GM21737 (cell line): ENCODE data around the gene HMBS.

Source experiments
- ATAC-seq: cut with Tn5 transposase; IDR thresholded peaks from one replicate; pipeline ENCODE4 v1.9.1; 2021; ENCODE audit warnings: mild to moderate bottlenecking, moderate library complexity; ENCODE audit not compliant: unreplicated experiment

Gene HMBS

DNA sequence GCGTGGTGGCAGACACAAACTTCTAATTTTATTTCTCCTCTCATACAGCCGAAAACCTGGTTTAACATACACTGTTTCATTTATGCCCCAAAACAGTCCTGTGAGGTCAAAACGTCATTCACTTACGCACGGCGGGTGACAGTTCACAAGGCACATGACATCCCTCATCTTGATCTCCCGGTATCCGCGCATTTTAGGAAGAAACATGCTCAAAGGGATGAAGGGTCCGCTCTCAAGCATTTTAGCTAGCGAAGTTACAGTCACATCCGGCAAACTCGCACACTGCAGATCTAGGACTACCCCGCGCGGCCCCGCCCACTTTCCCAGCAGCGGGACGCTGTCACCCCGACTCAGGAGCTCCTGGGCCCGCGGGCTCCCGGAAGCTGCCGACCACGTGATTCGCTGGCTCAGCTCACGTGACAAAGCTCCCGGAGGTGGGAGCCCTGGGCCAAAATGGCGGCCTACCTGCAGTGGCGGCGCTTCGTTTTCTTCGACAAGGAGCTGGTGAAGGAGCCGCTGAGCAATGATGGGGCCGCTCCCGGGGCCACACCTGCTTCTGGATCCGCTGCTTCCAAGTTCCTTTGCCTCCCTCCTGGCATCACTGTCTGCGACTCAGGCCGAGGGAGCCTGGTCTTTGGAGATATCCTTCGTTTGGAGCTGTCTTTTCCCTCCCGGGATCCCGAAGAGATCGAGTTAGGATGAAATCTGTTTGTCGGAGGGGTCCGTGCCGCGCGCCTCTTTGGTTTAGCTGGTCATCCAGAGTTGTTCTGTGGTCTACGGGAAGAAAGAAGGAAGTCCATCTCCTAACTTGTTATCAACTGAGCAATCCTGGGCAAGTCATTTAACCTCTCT is 17.1 kb upstream of the HMBS start, which contains the start of gene VPS11:
Gene VPS11 (plus strand): TSS at position 448 of the 852 bp plus-strand sequence. CDS start 6 bp downstream, at position 454.
- ATAC-seq = peak; percentile 89

DNA sequence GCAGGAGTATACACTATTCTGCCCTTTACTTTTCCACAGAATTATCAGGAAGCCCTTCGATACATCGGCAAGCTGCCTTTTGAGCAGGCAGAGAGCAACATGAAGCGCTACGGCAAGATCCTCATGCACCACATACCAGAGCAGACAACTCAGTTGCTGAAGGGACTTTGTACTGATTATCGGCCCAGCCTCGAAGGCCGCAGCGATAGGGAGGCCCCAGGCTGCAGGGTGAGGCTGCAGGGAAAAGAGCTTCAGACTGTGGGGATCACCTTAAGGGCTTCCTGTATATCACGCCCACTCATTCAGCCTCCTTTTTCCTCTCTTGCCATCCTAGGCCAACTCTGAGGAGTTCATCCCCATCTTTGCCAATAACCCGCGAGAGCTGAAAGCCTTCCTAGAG is 6.8 kb upstream of the HMBS start:
- ATAC-seq = no peak

DNA sequence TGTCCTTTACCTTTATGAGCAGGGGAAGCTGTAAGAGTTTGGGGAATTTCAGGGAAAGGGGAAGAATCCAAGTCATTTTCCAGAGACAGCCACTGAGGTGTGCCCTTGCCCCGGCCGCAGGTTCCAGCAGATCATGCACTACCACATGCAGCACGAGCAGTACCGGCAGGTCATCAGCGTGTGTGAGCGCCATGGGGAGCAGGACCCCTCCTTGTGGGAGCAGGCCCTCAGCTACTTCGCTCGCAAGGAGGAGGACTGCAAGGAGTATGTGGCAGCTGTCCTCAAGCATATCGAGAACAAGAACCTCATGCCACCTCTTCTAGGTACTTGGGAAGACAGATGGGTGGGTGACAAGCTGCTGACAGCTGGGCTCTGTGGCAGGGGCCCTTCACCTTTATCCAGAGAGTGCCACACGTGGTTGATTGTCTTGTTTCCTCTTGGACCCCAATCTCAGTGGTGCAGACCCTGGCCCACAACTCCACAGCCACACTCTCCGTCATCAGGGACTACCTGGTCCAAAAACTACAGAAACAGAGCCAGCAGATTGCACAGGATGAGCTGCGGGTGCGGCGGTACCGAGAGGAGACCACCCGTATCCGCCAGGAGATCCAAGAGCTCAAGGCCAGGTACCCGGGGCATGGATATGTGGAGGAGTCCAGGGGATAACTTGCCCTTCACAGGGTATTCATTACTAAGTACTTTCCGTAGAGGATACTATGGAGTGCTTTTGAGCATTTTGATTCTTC is 5.8 kb upstream of the HMBS start:
- no peak for ATAC-seq

GRCh38 chr11:119081682-119082260 is 2.9 kb upstream of the HMBS start:
- ATAC-seq = no peak

DNA sequence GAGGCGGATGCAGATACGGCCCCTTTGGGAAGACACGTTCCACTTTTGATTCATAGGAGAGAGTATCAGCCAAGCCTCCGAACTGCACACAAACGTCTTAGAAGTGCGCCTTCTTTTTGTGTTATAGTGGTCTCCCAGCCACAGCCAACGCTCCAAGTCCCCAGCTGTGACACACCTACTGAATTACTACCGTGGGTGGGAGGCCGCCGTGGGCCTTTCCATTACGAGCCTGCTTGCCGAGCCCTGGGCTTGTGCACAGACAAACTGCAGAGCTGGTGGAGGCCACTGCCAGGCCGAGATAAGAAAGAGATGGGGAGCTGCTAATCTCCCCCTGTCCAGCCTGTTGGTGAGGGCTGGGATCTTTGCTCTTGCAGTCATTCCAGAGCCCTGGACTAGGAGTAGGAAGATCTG is 761 bp downstream of the HMBS start:
- peak; percentile 14 for ATAC-seq

GRCh38 chr11:119087123-119087522 is 2.4 kb downstream of the HMBS start:
- ATAC-seq = no peak

DNA sequence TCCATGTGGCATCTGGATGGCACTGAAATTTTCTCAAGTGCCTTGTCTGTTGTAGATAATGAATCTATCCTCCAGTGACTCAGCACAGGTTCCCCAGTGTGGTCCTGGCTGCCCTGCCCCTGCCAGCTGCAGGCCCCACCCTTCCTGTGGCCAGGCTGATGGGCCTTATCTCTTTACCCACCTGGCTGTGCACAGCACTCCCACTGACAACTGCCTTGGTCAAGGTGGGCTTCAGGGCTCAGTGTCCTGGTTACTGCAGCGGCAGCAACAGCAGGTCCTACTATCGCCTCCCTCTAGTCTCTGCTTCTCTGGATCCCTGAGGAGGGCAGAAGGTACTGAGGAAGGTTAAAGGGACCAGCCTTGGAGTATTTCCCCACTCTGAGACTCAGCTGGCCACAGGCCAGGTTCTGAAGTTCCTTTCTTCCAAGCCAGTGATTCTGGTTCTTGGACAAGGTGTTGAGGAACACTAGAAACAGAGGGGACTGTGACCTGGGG is 3.1 kb downstream of the HMBS start:
- ATAC-seq = no peak

DNA sequence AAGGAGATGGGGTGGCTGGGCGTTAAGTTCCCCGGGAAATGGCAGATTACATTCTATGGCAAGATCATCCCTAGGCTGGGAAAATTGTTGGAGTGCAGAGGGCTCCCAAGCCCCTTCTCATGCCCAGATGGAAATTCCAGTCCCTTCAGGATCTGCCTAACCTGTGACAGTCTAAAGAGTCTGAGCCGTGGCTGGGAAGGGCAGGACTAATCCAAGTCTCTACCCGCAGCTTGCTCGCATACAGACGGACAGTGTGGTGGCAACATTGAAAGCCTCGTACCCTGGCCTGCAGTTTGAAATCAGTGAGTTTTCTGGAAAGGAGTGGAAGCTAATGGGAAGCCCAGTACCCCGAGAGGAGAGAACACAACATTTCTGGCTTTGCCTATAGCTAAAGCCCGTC is 3.7 kb downstream of the HMBS start:
- ATAC-seq = no peak

GRCh38 chr11:119089319-119089718 is 4.6 kb downstream of the HMBS start:
- ATAC-seq = no peak

GRCh38 chr11:119091178-119091577 is 6.5 kb downstream of the HMBS start:
- ATAC-seq = no peak

DNA sequence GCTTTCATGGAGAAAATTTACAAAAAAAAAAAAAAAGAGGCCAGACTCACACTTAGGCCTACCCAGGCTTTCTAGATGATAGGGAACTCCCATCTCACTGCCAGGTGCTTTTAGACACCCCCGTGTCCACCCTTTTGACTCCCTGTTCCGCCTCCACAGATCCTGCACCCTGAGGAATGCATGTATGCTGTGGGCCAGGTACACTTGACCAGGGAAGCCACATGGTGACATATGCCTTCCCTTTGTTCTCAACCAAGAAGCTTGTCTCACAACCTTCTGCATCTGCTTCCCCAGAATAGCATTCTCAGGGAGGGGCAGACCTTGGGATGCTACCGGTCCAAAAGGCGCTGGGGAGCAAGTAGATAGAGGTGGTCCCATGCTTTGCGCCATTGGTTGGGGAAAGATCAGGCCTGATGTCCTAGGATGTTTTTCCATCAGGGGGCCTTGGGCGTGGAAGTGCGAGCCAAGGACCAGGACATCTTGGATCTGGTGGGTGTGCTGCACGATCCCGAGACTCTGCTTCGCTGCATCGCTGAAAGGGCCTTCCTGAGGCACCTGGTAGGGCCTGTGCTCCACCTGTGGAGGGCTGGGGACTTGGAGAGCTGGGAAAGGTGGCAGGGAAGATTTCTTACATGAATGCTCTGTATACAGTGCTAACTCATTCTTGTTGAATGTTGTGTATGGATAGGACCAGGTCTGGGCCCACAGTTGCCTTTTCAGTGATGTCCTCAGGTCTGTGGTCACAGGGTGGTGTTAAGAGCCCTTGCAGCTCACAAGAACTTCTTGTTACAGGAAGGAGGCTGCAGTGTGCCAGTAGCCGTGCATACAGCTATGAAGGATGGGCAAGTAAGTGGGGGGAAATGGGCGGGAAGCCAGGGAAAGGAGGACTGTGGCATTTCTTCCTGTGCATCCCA is 7.5 kb downstream of the HMBS start:
- no peak for ATAC-seq

DNA sequence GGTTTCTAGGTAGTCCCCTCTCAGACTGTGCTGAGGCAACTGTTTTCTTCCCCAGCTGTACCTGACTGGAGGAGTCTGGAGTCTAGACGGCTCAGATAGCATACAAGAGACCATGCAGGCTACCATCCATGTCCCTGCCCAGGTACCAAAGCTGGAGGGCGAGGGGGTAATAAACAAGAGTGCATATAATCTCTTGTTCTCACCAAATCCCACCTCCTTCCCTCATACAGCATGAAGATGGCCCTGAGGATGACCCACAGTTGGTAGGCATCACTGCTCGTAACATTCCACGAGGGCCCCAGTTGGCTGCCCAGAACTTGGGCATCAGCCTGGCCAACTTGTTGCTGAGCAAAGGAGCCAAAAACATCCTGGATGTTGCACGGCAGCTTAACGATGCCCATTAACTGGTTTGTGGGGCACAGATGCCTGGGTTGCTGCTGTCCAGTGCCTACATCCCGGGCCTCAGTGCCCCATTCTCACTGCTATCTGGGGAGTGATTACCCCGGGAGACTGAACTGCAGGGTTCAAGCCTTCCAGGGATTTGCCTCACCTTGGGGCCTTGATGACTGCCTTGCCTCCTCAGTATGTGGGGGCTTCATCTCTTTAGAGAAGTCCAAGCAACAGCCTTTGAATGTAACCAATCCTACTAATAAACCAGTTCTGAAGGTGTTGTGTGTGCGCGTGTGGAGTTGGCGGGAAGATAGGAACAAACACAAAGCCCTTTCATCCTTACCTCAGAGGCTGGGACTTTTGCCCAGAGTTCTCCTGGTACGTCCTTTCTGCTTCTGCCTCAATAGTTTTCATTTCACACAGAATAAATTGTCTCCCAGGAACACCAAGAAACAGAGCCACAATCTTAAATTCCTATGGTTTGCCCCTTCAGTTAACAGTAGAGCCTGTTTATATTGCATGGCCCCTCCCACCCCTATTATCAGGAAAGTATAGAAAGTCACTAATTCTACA is 8.5 kb downstream of the HMBS start:
- ATAC-seq = no peak

DNA sequence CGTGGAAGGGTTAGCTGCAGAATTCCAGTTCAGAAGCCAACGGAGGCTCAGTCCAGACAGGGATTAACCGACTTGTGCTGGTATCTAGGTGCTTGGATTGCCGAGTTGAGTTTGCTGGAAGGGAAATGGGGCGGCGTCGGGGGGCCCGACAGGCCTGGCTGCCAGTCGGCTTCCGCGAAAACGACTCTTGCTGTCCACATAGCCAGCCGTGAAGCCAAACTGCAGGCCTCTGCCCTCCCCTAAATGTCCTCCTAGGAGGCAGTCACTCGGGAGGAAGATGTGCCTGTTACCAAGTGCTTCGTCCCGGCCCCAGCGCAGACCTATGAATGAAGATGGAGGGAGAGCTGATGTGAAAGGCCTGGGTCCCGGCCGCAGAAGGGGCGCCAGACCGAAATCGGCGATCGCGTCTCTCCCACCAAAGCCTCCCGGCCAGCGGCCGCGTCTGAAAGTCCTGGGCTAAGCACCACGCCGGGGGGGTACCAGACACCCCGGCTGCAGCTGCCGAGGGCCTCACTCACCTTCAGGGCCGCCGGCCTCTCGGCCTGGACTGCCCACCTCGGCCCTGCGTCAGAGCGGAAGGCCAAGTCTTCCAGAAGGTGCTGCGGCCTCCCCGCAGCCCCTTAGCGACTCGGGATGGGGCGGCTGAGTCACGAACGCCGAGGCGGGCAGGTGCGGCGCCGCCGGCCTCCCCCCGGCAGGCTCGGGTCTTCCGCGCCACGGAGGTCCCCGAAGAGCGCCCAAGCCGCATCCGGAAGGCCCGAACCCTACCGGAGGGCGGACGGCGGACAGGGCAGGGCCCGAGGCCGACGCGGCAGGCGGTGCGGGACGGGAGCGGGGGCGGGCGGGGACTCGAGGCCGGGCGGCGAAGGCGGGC is 9.5 kb downstream of the HMBS start:
- peak; percentile 12 for ATAC-seq

GRCh38 chr11:119094816-119095065 is 10.1 kb downstream of the HMBS start:
- ATAC-seq = peak; percentile 37

DNA sequence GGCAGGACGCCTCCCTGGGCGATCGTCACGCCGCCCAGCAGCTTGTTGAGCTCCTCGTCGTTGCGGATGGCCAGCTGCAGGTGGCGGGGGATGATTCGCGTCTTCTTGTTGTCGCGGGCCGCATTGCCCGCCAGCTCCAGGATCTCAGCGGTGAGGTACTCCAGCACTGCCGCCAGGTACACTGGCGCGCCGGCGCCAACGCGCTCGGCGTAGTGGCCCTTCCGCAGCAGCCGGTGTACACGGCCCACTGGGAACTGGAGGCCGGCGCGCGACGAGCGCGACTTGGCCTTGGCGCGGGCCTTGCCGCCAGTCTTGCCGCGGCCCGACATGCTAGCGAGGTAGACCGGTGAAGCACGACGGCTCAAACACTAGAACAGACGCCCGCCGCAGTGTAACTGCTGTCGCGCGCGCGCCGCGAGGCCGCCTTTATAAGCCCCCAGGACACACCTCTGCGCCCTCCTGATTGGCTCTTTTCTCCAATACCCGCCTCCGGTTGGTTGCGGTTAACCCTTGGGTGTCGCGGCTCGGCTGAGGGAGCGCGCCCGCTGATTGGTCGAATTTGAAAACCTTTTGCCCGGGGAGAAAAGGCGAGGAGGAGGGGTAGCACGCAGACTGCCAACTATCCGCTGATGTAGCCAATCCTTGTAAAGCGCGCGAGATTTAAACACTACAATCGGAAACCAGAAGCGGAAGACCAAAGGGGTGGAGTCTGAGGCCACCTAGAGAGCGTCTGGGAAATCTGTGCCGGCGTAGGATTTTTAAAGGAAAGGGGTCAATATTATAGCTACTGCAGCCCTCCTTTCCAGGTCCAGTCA is 10.6 kb downstream of the HMBS start:
- peak; percentile 73 for ATAC-seq

DNA sequence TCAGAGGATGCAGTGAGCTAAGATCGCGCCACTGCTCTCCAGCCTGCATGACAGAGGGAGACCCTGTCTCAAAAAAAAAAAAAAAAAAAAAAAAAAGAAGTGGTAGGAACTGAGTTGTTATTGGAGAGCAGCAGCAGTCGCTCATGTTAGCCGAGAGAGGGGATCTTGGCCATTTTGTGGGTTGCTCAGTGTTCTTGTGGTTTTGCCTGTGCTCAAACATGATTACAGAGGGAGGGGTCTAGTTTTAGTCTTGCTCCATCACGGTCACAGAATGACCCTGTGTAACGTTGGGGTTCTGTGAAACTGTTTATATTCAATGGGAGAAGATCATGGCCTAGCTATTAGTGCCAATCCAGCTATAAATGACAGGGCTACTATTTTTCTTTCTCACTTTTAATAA is 15.0 kb downstream of the HMBS start:
- ATAC-seq = no peak

DNA sequence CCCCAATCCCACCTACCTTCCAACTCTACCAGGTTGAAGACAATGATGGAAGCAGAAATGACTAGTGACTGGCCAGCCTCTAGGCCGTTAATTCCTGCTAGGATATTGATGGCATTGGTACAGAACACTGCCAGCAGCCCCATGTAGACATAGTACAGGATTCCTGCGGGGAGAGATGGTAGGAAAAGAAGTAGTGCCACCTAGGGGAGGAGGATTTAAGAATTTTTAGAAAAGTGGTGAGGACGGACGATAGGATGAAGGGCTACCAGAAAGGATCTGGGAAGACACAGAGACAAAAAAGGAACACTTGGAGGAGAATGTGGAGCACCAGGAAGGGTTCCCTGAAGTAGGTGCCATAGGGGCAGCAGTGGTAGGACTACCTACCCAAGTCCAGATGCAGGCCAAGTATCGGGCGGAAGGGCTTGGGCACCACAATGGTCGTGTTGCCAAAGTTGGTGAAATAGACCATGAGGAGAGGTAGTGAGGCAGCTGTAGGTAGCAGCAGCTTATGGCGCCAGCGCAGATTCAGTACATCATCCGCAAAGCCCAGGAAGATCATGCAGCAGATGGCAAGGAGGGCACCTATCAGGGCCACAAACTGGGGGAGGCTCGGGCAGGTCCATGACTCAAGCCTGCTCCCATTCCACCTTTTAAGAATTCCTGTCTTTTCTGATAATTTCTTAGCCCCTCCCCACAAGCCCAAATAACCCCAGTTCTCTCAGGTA is 15.7 kb downstream of the HMBS start:
- ATAC-seq = no peak
